ENCODE results near the gene GPR50. TPM values are rescaled to one million over a fixed set of nuclear protein-coding genes. Genes with fewer than 3 reads are reported as not detected.

Gene GPR50
- polyA plus RNA-seq, 1 donor (not counting 4 experiments of a cell fraction or from before 2014, with no cell fraction given): not detected

- Histone ChIP-seq H3K4me1 (ENCODE audit: control insufficient read depth, extremely low read depth, insufficient read depth, low read length) (peaks cover 8% of the 10 kb centered on the region), H4K20me1 (ENCODE audit: control insufficient read depth, extremely low read depth, insufficient read depth, low read length) (no peaks in the 10 kb centered on the region), H3K27me3 (ENCODE audit: control insufficient read depth, extremely low read depth, insufficient read depth, low read length) (no peaks in the 10 kb centered on the region), H3K9ac (ENCODE audit: control insufficient read depth, extremely low read depth, insufficient read depth, low read length) (no peak overlapping the region), H3K4me3 (ENCODE audit: control insufficient read depth in 2 of 3, extremely low read depth in 1 of 3, insufficient read depth in 2 of 3, low read depth in 1 of 3, low read length in 3 of 3) (no peak overlapping the region), H3K36me3 (ENCODE audit: control insufficient read depth in 2 of 2, extremely low read depth in 1 of 2, insufficient read depth in 2 of 2, low read length in 2 of 2) (no peaks in the 10 kb centered on the region), H2AFZ (ENCODE audit: control insufficient read depth, low read length) (no peak overlapping the region), H3K79me2 (ENCODE audit: control insufficient read depth, insufficient read depth, low read length) (no peaks in the 10 kb centered on the region), H3K9me3 (ENCODE audit: control insufficient read depth, low read depth, low read length) (no peaks in the 10 kb centered on the region), H3K9me1 (ENCODE audit: control insufficient read depth, extremely low read depth, insufficient read depth, low read length) (no peaks in the 10 kb centered on the region), H3K27ac (ENCODE audit: control insufficient read depth, insufficient read depth, low read length) (no peak overlapping the region), H3K4me2 (ENCODE audit: control insufficient read depth, extremely low read depth, insufficient read depth, low read depth, low read length) (no peak overlapping the region)
- TF ChIP-seq, protein P1, sequence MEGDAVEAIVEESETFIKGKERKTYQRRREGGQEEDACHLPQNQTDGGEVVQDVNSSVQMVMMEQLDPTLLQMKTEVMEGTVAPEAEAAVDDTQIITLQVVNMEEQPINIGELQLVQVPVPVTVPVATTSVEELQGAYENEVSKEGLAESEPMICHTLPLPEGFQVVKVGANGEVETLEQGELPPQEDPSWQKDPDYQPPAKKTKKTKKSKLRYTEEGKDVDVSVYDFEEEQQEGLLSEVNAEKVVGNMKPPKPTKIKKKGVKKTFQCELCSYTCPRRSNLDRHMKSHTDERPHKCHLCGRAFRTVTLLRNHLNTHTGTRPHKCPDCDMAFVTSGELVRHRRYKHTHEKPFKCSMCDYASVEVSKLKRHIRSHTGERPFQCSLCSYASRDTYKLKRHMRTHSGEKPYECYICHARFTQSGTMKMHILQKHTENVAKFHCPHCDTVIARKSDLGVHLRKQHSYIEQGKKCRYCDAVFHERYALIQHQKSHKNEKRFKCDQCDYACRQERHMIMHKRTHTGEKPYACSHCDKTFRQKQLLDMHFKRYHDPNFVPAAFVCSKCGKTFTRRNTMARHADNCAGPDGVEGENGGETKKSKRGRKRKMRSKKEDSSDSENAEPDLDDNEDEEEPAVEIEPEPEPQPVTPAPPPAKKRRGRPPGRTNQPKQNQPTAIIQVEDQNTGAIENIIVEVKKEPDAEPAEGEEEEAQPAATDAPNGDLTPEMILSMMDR (optimal IDR thresholded peaks at IDR 0.05 in 1 of 3, IDR thresholded peaks at IDR 0.05 in 1 of 3, conservative IDR thresholded peaks at IDR 0.05 in 1 of 3; ENCODE audit: extremely low read depth in 1 of 3, insufficient read depth in 2 of 3, low read length in 3 of 3): no peak
- TF ChIP-seq EZH2 (IDR thresholded peaks at IDR 0.05; ENCODE audit: low read length): no peak
- no peak for FAIRE-seq
- DNase-seq (ENCODE audit: low read depth, low spot score): no peak
- dilution Hi-C loops (cut with MboI; ENCODE audit: extremely low pct_ligation_motif_present, low sequenced_read_pairs): no loop called here
Measured at GRCh38 chrX:151226941-151227340, 50.6 kb downstream of the GPR50 start.

DNA sequence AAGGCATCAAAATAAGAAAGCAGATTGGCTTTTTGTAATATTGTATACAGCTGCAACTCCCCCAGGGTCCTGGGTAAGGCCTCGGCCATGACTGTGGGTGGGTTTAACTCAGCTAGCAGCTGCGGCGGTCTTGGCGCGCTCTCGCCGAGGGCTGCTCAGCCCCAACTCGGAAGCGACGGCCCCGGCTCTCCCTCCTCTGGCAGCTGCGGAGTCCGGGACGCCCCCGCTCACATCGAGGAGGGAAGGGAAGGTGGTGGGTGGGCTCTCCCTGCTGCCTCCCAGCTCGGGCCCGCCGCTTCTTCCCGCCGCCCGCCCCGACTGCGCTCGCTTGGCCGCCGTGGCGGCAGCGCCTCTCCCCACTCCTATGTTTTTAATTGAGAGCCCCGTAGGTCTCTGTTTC is 51.2 kb downstream of the GPR50 start:
- Histone ChIP-seq H4K20me1 (ENCODE audit: control insufficient read depth, extremely low read depth, insufficient read depth, low read length) (no peaks in the 10 kb centered on the region), H3K79me2 (ENCODE audit: control insufficient read depth, insufficient read depth, low read length) (no peaks in the 10 kb centered on the region), H3K4me2 (ENCODE audit: control insufficient read depth, extremely low read depth, insufficient read depth, low read depth, low read length) (no peak overlapping the region), H3K9ac (ENCODE audit: control insufficient read depth, extremely low read depth, insufficient read depth, low read length) (no peak overlapping the region), H3K4me3 (ENCODE audit: control insufficient read depth in 2 of 3, extremely low read depth in 1 of 3, insufficient read depth in 2 of 3, low read depth in 1 of 3, low read length in 3 of 3) (no peak overlapping the region), H2AFZ (ENCODE audit: control insufficient read depth, low read length) (no peak overlapping the region), H3K27me3 (ENCODE audit: control insufficient read depth, extremely low read depth, insufficient read depth, low read length) (no peaks in the 10 kb centered on the region), H3K4me1 (ENCODE audit: control insufficient read depth, extremely low read depth, insufficient read depth, low read length) (peaks cover 8% of the 10 kb centered on the region), H3K27ac (ENCODE audit: control insufficient read depth, insufficient read depth, low read length) (no peak overlapping the region), H3K36me3 (ENCODE audit: control insufficient read depth in 2 of 2, extremely low read depth in 1 of 2, insufficient read depth in 2 of 2, low read length in 2 of 2) (no peaks in the 10 kb centered on the region), H3K9me1 (ENCODE audit: control insufficient read depth, extremely low read depth, insufficient read depth, low read length) (no peaks in the 10 kb centered on the region), H3K9me3 (ENCODE audit: control insufficient read depth, low read depth, low read length) (no peaks in the 10 kb centered on the region)
- no peak for DNase-seq (ENCODE audit: low read depth, low spot score)
- no peak for FAIRE-seq
- no peak for TF ChIP-seq EZH2 (IDR thresholded peaks at IDR 0.05; ENCODE audit: low read length)
- TF ChIP-seq, protein P1 (optimal IDR thresholded peaks at IDR 0.05 in 1 of 3, IDR thresholded peaks at IDR 0.05 in 1 of 3, conservative IDR thresholded peaks at IDR 0.05 in 1 of 3; ENCODE audit: extremely low read depth in 1 of 3, insufficient read depth in 2 of 3, low read length in 3 of 3): no peak
- dilution Hi-C loops (cut with MboI; ENCODE audit: extremely low pct_ligation_motif_present, low sequenced_read_pairs): no loop called here

Data from keratinocyte (primary cell).